Ascending aorta (tissue), 2 donors: ENCODE results near the gene KDM2A. TPM values are rescaled to one million over a fixed set of nuclear protein-coding genes. Genes with fewer than 3 reads are reported as not detected.
"Not testable (repeated sequence)": the region's sequence is repeated elsewhere in the genome, so short reads cannot be mapped to it uniquely, and the experiment has no call there.

Experiments
- DNase-seq, 2 donors: peaks; one replicate each; pipeline ENCODE4 v3.0.0-alpha.2; 2019; ENCODE audit warnings: low spot score in 2 of 2
- H3K27ac ChIP-seq, 2 donors: fragments of 200-600 bp; sonication (generic); one replicate each; pipeline ENCODE4 v1.5.1; 2016 to 2017; ENCODE audit warnings: mild to moderate bottlenecking in 1 of 2
- H3K27me3 ChIP-seq: fragments of 200-600 bp; sonication (generic); one replicate; pipeline ENCODE4 v1.5.1; 2017
- H3K36me3 ChIP-seq, 2 donors: fragments of 200-600 bp; sonication (generic); one replicate each; pipeline ENCODE4 v1.5.1; 2016
- H3K4me1 ChIP-seq, 2 donors: fragments of 200-600 bp; sonication (generic); one replicate each; pipeline ENCODE4 v1.5.1; 2016 to 2017; ENCODE audit warnings: mild to moderate bottlenecking in 1 of 2
- H3K4me3 ChIP-seq, 2 donors: fragments of 200-600 bp; sonication (generic); one replicate each; pipeline ENCODE4 v1.5.1; 2016 to 2017; ENCODE audit warnings: mild to moderate bottlenecking in 1 of 2
- H3K9me3 ChIP-seq, 2 donors: fragments of 200-600 bp; sonication (generic); one replicate each; pipeline ENCODE4 v1.5.1; 2016
- intact Hi-C: fragments of 100-400 bp; cut with DNase I; formaldehyde crosslinking; loops from one replicate; pipeline ENCODE4 v1.15.1; 2023
- total RNA-seq: library from RNA; depleted of rRNA; stranded (reverse); fragments of >200 nt; gene quantifications from one replicate; pipeline ENCODE4 v1.1.0, GENCODE V29; 2016
- TF ChIP-seq, protein P1 (sequence below), 3 experiments: fragments of 200-600 bp in 2 of 3; fragments of 450-650 bp in 1 of 3; sonication (generic) in 2 of 3; IDR thresholded peaks; one replicate each; pipeline ENCODE4 v1.5.1; 2016 to 2019; ENCODE audit warnings: antibody characterized with exemption in 3 of 3, mild to moderate bottlenecking in 1 of 3, moderate library complexity in 1 of 3

The KDM2A gene
- total RNA-seq, 1 donor from 2014 or later, result 129 TPM

DNA sequence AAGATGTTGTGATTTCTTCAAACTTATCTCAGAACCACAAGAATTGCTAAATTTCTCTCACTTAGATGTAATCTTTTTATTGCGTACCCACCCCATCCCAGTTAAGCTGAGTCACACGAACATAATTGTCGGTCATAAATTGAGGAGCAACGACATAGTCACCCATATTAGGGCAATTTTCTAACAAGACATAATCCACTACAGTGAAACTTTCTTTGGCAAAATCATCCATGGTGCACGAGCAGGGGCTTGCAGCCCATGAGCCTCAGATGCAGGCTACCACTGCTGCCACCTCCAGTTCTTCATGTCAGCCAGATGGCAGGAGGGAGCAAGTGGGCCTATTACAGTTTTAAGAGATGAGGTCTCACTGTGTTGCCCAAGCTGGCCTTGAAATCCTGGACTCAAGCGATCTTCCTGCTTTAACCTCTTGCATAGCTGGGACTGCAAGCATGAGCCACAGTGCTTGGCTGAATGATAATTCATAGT lies 77.0 kb downstream of the KDM2A start:
- no peak for DNase-seq
- peaks cover 11 to 34% of the 10 kb centered on the region in 2 donors for H3K36me3 ChIP-seq

DNA sequence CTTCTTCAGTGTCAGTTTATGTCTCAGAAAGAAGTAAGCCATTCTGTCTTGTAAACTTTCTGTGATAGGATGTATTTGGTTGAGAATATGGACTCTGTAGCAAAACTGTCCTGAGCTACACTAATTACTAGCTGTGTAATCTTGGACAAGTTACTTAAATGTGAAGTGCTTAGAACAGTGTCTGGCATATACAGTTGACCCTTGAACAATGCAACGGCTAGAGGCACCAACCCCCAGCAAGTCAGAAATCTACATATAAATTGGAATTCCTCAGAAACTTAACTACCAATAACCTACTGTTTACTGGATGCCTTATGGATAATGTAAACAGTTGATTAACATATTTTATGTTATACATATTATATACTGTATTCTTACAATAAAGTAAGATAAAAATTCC lies 78.5 kb downstream of the KDM2A start:
- Histone ChIP-seq H3K9me3 (no peaks in the 10 kb centered on the region), H3K4me1 (no peaks in the 10 kb centered on the region), H3K27ac (no peak overlapping the region), H3K27me3 (no peaks in the 10 kb centered on the region), H3K36me3 (peaks cover 11 to 34% of the 10 kb centered on the region in 2 donors), H3K4me3 (no peak overlapping the region)
- TF ChIP-seq, protein P1, sequence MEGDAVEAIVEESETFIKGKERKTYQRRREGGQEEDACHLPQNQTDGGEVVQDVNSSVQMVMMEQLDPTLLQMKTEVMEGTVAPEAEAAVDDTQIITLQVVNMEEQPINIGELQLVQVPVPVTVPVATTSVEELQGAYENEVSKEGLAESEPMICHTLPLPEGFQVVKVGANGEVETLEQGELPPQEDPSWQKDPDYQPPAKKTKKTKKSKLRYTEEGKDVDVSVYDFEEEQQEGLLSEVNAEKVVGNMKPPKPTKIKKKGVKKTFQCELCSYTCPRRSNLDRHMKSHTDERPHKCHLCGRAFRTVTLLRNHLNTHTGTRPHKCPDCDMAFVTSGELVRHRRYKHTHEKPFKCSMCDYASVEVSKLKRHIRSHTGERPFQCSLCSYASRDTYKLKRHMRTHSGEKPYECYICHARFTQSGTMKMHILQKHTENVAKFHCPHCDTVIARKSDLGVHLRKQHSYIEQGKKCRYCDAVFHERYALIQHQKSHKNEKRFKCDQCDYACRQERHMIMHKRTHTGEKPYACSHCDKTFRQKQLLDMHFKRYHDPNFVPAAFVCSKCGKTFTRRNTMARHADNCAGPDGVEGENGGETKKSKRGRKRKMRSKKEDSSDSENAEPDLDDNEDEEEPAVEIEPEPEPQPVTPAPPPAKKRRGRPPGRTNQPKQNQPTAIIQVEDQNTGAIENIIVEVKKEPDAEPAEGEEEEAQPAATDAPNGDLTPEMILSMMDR (IDR thresholded peaks at IDR 0.05), result no peak
- no peak for DNase-seq
- intact Hi-C loops, result no loop called here

More for the DNA sequence above, 77.0 kb downstream of the KDM2A start:
- TF ChIP-seq, protein P1 (IDR thresholded peaks at IDR 0.05), result no peak
- Histone ChIP-seq H3K27me3 (no peaks in the 10 kb centered on the region), H3K9me3 (no peaks in the 10 kb centered on the region), H3K4me1 (no peaks in the 10 kb centered on the region), H3K4me3 (no peak overlapping the region), H3K27ac (no peak overlapping the region)
- intact Hi-C loops, result no loop called here

DNA sequence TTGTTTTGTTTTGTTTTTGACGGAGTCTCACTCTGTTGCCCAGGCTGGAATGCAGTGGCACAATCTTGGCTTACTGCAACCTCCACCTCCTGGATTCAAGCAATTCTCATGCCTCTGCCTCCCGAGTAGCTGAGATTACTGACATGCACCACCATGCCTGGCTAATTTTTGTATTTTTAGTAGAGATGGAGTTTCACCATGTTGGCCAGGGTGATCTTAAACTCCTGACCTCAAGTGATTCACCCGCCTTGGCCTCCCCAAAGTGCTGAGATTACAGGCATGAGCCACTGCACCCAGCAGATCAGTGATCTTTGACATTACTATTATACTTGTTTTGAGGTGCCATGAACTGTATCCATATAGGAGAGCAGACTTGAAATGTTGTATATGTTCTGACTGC lies 79.7 kb downstream of the KDM2A start:
- DNase-seq, H3K9me3 ChIP-seq, H3K4me3 ChIP-seq, H3K27ac ChIP-seq, H3K4me1 ChIP-seq, intact Hi-C loops, H3K27me3 ChIP-seq: not testable (repeated sequence)
- H3K36me3 ChIP-seq, result peaks cover 8 to 28% of the 10 kb centered on the region in 2 donors

DNA sequence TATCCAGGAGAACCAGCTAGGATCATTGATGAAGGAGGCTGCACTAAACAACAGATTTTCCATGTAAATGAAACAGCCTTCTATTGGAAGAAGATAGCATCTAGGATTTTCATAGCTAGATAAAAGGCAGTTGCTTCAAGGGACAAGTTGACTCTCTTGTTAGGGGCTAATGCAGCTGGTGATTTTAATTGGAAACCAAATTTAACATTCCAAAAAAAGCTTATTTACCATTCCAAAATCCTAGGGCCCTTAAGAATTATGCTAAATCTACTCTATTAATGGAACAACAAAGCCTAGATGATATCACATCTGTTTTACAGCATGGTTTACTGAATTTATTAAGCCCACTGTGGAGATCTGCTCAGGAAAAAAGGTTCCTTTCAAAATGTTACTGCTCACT lies 80.7 kb downstream of the KDM2A start:
- Histone ChIP-seq H3K36me3 (peaks cover 8 to 20% of the 10 kb centered on the region in 2 donors), H3K4me3 (no peak overlapping the region)
- intact Hi-C loops, result no loop called here

DNA sequence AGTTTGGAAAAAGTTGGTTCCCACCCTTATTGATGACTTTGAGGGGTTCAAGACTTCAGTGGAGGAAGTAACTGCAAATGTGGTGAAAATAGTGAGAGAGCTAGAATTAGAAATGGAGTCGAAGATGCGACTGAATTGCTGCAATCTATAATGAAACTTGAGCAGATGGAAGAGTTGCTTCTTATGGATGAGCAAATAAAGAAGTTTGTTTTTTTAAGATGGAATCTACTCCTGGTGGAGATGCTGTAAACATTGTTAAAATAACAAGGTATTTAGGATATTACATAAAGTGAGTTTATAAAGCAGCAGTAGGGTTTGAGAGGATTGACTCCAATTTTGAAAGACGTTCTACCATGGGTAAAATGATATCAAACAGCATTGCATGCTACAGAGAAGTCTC lies 83.0 kb downstream of the KDM2A start:
- Histone ChIP-seq H3K36me3 (peaks cover 14 to 23% of the 10 kb centered on the region in 2 donors), H3K27me3 (no peaks in the 10 kb centered on the region), H3K4me1 (no peaks in the 10 kb centered on the region), H3K4me3 (no peak overlapping the region), H3K27ac (no peak overlapping the region), H3K9me3 (no peaks in the 10 kb centered on the region)
- TF ChIP-seq, protein P1 (IDR thresholded peaks at IDR 0.05), result no peak
- intact Hi-C loops, result no loop called here
- no peak for DNase-seq

More for the DNA sequence above, 80.7 kb downstream of the KDM2A start:
- no peak for DNase-seq
- TF ChIP-seq, protein P1 (IDR thresholded peaks at IDR 0.05), result no peak
- Histone ChIP-seq H3K9me3 (no peaks in the 10 kb centered on the region), H3K27me3 (no peaks in the 10 kb centered on the region), H3K4me1 (no peaks in the 10 kb centered on the region), H3K27ac (no peak overlapping the region)

DNA sequence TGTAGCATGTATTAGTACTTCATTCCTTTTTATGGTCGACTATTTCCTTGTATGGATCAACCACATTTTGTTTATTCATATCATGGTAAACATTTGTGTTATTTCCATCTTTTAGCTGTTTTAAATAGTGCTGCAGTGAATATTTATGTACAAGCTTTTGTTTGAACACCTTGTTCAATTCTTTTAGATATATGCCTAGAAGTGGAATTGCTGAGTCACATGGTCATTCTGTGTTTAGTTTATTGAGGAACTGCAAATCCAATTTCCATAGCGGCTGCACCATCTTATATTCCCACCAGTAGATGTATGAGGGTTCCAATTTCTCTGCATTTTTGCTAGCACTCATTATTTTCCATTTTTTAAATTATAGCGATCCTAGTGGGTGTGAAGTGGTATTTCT lies 85.8 kb downstream of the KDM2A start:
- intact Hi-C loops, result no loop called here

DNA sequence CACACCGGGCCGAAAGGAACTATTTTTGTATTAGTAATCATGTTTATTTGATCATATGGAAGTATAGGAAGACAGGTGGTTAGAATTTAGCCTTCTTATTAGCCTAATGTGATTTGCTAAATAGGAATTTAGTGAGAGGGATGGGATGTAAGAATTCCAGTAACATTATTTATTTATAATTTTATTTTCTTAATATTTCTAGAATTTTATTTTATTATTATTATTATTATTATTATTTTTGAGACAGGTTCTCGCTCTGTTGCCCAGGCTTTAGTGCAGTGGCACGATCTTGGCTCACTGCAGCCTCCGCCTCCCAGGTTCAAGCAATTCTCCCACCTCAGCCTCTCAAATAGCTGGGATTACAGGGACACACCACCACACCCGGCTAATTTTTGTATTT lies 90.2 kb downstream of the KDM2A start:
- H3K27me3 ChIP-seq, H3K27ac ChIP-seq, intact Hi-C loops, H3K9me3 ChIP-seq, H3K4me1 ChIP-seq, DNase-seq, H3K4me3 ChIP-seq: not testable (repeated sequence)
- peaks cover 36 to 47% of the 10 kb centered on the region in 2 donors for H3K36me3 ChIP-seq

More for the DNA sequence above, 85.8 kb downstream of the KDM2A start:
- no peaks in the 10 kb centered on the region for H3K9me3 ChIP-seq
- H3K36me3 ChIP-seq, result peaks cover 32 to 42% of the 10 kb centered on the region in 2 donors
- DNase-seq, result no peak
- H3K4me1 ChIP-seq, result no peaks in the 10 kb centered on the region
- H3K4me3 ChIP-seq, result no peak overlapping the region
- H3K27ac ChIP-seq, result no peak overlapping the region
- TF ChIP-seq, protein P1 (IDR thresholded peaks at IDR 0.05), result no peak
- no peaks in the 10 kb centered on the region for H3K27me3 ChIP-seq
